ENCODE data around the gene SWT1. TPM values are rescaled to one million over a fixed set of nuclear protein-coding genes. Genes with fewer than 3 reads are reported as not detected.
A peak's percentile ranks its signal among the peaks of the same experiment; 100 is the strongest.

The SWT1 gene
- polyA plus RNA-seq, 1 of the 3 experiments (the other 2 are of a cell fraction), result 1.1 TPM

DNA sequence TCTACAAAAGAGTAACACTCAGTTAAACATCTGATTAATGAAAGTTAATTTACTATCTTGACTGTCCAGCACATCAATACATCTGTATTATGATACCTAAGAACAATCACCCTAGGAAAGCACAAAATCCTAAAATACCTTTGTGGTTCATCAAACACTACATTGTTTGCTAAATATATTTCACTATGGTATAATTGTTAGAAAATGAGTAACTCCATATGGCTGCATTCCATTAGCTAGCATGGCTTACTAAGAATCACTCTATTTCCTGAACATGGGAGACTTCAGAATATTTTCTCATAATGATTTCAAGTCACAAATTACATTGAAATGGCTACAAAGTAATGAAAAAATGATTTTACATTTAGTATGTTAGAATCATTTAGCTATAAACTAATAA, 12.7 kb upstream of the SWT1 start:
- ChIA-PET CTCF (interaction anchor here (0.6 to 1.1 kb wide), 2 partner anchors 26 to 28 kb away, joined by 3 to 4 read pairs; no protein-coding TSS in a partner anchor), POLR2A (no interaction called here)
- DNase-seq, result no peak
- Histone ChIP-seq H3K36me3 (replicated peaks in 1 of 2; ENCODE audit: control insufficient read depth in 1 of 2, insufficient read depth in 2 of 2, low read length in 1 of 2) (peaks cover 75 to 86% of the 10 kb centered on the region in 2 experiments), H3K27ac (ENCODE audit: low read depth in 2 of 2, low read length in 1 of 2) (peak overlapping the region; percentile 72 to 75; a peak in 3 of 4 replicates), H3K9ac (peak overlapping the region; percentile 26; the same call in 1 of the 2 replicates), H2AFZ (ENCODE audit: low read depth) (no peak overlapping the region), H3K9me2 (no peaks in the 10 kb centered on the region), H3F3A (replicated peaks; ENCODE audit: insufficient read depth) (peaks cover 25% of the 10 kb centered on the region), H3K4me1 (ENCODE audit: control insufficient read depth in 1 of 2, insufficient read depth in 2 of 2, low read depth in 1 of 2, low read length in 1 of 2) (peaks cover 0 to 6% of the 10 kb centered on the region in 2 experiments; a peak in 1 of 4 replicates), H4K20me1 (ENCODE audit: insufficient read depth) (no peaks in the 10 kb centered on the region), H3K9me3 (no peaks in the 10 kb centered on the region), H3K27me3 (ENCODE audit: insufficient read depth) (no peaks in the 10 kb centered on the region), H3K79me2 (ENCODE audit: insufficient read depth) (no peaks in the 10 kb centered on the region), H3K4me2 (peak overlapping the region; percentile 27; the same call in 1 of the 2 replicates), H3K4me3 (ENCODE audit: low read depth in 2 of 2, low read length in 1 of 2) (no peak overlapping the region)
- TF ChIP-seq MEF2A (IDR thresholded peaks at IDR 0.05; ENCODE audit: borderline replicate concordance, low read depth) (peak; percentile 70; the same call in 1 of the 2 replicates), JUND (IDR thresholded peaks at IDR 0.05) (peak; percentile 38; the same call in 1 of the 2 replicates), EP300 (IDR thresholded peaks at IDR 0.05; ENCODE audit: borderline replicate concordance in 1 of 2, low read depth in 1 of 2, low read length in 1 of 2) (peak in 1 of 2 experiments; percentile 31; a peak in 1 of 4 replicates), TCF12 (IDR thresholded peaks at IDR 0.05) (peak; percentile 62), FOSL2 (IDR thresholded peaks at IDR 0.05; ENCODE audit: borderline replicate concordance, low read depth) (peak; percentile 47; the same call in 1 of the 2 replicates), GATA2 (CRISPR knock-in tag; IDR thresholded peaks at IDR 0.05) (no peak)
- TF ChIP-seq, protein P1, sequence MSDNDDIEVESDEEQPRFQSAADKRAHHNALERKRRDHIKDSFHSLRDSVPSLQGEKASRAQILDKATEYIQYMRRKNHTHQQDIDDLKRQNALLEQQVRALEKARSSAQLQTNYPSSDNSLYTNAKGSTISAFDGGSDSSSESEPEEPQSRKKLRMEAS (IDR thresholded peaks at IDR 0.05; ENCODE audit: low read depth), result no peak

GRCh38 chr1:185151215-185151614, 5.8 kb upstream of the SWT1 start:
- H2AFZ ChIP-seq (ENCODE audit: low read depth), result no peak overlapping the region
- ChIA-PET CTCF (no interaction called here), POLR2A (no interaction called here)
- no peak overlapping the region for H3K27ac ChIP-seq (ENCODE audit: low read depth in 2 of 2, low read length in 1 of 2)
- no peak overlapping the region for H3K4me3 ChIP-seq (ENCODE audit: low read depth in 2 of 2, low read length in 1 of 2)
- H4K20me1 ChIP-seq (ENCODE audit: insufficient read depth), result no peaks in the 10 kb centered on the region
- peaks cover 53 to 54% of the 10 kb centered on the region in 2 experiments for H3K36me3 ChIP-seq (replicated peaks in 1 of 2; ENCODE audit: control insufficient read depth in 1 of 2, insufficient read depth in 2 of 2, low read length in 1 of 2)
- H3K9ac ChIP-seq, result no peak overlapping the region
- H3K9me3 ChIP-seq, result no peaks in the 10 kb centered on the region
- H3K79me2 ChIP-seq (ENCODE audit: insufficient read depth), result peaks cover 23% of the 10 kb centered on the region
- TF ChIP-seq MXI1 (IDR thresholded peaks at IDR 0.05; ENCODE audit: low read depth, low read length), result no peak
- no peak for TF ChIP-seq GABPA (IDR thresholded peaks at IDR 0.05; ENCODE audit: low read depth)
- no peak for TF ChIP-seq CHD2 (IDR thresholded peaks at IDR 0.05; ENCODE audit: low read length, partially characterized antibody)
- no peak for TF ChIP-seq EZH2phosphoT487 (IDR thresholded peaks at IDR 0.05; ENCODE audit: borderline replicate concordance, low read depth)
- TF ChIP-seq EP300 (IDR thresholded peaks at IDR 0.05; ENCODE audit: borderline replicate concordance in 1 of 2, low read depth in 1 of 2, low read length in 1 of 2), result no peak
- TF ChIP-seq YY1 (IDR thresholded peaks at IDR 0.05; ENCODE audit: low read depth), result no peak
- no peak for TF ChIP-seq SMC3 (IDR thresholded peaks at IDR 0.05; ENCODE audit: low read depth, low read length)
- no peak for TF ChIP-seq TAF1 (IDR thresholded peaks at IDR 0.05; ENCODE audit: borderline replicate concordance, low read depth, low read length)
- TF ChIP-seq RXRA (IDR thresholded peaks at IDR 0.05; ENCODE audit: borderline replicate concordance, low read depth), result no peak
- H3K27me3 ChIP-seq (ENCODE audit: insufficient read depth), result no peaks in the 10 kb centered on the region
- peaks cover 5% of the 10 kb centered on the region for H3F3A ChIP-seq (replicated peaks; ENCODE audit: insufficient read depth)
- 91% methylated on average over 5 of the region's 5 CpGs for WGBS (ENCODE audit: low lambda C conversion rate)
- H3K9me2 ChIP-seq, result no peaks in the 10 kb centered on the region
- H3K4me2 ChIP-seq, result no peak overlapping the region
- peaks cover 8 to 14% of the 10 kb centered on the region in 2 experiments; a peak in 3 of 4 replicates for H3K4me1 ChIP-seq (ENCODE audit: control insufficient read depth in 1 of 2, insufficient read depth in 2 of 2, low read depth in 1 of 2, low read length in 1 of 2)
- DNase-seq, result no peak
